HepG2 (cell line): ENCODE results near the gene CYP4F12. TPM values are rescaled to one million over a fixed set of nuclear protein-coding genes. Genes with fewer than 3 reads are reported as not detected.

Experiments used
- ATAC-seq: fragments of 200-7000 bp; cut with Tn5 transposase; 3 replicates; pipeline ENCODE4 v1.9.1; 2020; ENCODE audit warnings: mild to moderate bottlenecking, moderate library complexity
- BruUV-seq: library from RNA; stranded (reverse); fragments of 400-500 nt; replicated peaks from 2 replicates; lab custom pipeline; 2021; lab: Mats Ljungman, UMichigan
- CTCF ChIA-PET: fragments of 300-600 bp; formaldehyde crosslinking; extraction: SDS; loops from one replicate; lab custom pipeline; 2021; ENCODE audit warnings: low total read pairs, inconsistent platforms, low intra/inter-chr PET ratio; lab: Yijun Ruan, JAX
- POLR2A ChIA-PET: fragments of 350-600 bp; sonication (Branson Sonifier 250); formaldehyde crosslinking; loops from one replicate; lab custom pipeline; 2020; ENCODE audit warnings: antibody characterized with exemption, inconsistent platforms; lab: Yijun Ruan, JAX
- DNase-seq: peaks from one replicate; pipeline ENCODE4 v3.0.0-alpha.2; 2015; ENCODE audit warnings: low spot score
- FAIRE-seq: peaks from 3 replicates; lab custom pipeline; 2011; peaks lifted over from hg19 to GRCh38; lab: Jason Lieb, UNC
- H2AFZ ChIP-seq: one replicate; pipeline ENCODE4 v1.6.1; 2011; ENCODE audit warnings: low read length, inconsistent platforms
- H3K27ac ChIP-seq: fragments of 300-600 bp; 3 replicates; pipeline ENCODE4 v1.8.0; 2011; ENCODE audit warnings: mixed run types, mild to moderate bottlenecking, mixed read lengths, low read length, inconsistent platforms; ENCODE audit not compliant: insufficient read depth; ENCODE audit errors: extremely low read length
- H3K27me3 ChIP-seq, 2 experiments: fragments of 200-600 bp in 1 of 2; 2 replicates in 1 of 2; 3 replicates in 1 of 2; pipeline versions ENCODE4 v1.6.0 to v1.8.0; 2011; ENCODE audit warnings: low read length in 2 of 2, mild to moderate bottlenecking in 2 of 2, moderate library complexity in 2 of 2, inconsistent platforms in 1 of 2; ENCODE audit not compliant: insufficient read depth in 2 of 2, control insufficient read depth in 1 of 2
- H3K36me3 ChIP-seq, 2 experiments: fragments of 200-600 bp in 1 of 2; replicated peaks in 1 of 2; 2 replicates in 1 of 2; 3 replicates in 1 of 2; pipeline versions ENCODE4 v1.5.1 to v1.8.0; 2011; ENCODE audit warnings: low read length in 2 of 2, inconsistent platforms in 1 of 2; ENCODE audit not compliant: insufficient read depth in 2 of 2, control insufficient read depth in 1 of 2
- H3K4me1 ChIP-seq: 2 replicates; pipeline ENCODE4 v1.5.1; 2012; ENCODE audit warnings: low read length, inconsistent platforms; ENCODE audit not compliant: insufficient read depth
- H3K4me2 ChIP-seq: 2 replicates; pipeline ENCODE4 v1.6.0; 2011; ENCODE audit warnings: low read depth, low read length, inconsistent platforms
- H3K4me3 ChIP-seq, 3 experiments: fragments of 200-600 bp in 1 of 3; sonication (generic), shearing (Covaris generic) in 1 of 3; replicated peaks in 1 of 3; 2 replicates each; pipeline ENCODE4 v1.5.1; 2011 to 2016; ENCODE audit warnings: low read length in 3 of 3, inconsistent platforms in 2 of 3, low read depth in 2 of 3, mild to moderate bottlenecking in 2 of 3, control low read depth in 1 of 3, mixed read lengths in 1 of 3; ENCODE audit not compliant: insufficient read depth in 1 of 3
- H3K79me2 ChIP-seq: one replicate; pipeline ENCODE4 v1.6.1; 2011; ENCODE audit warnings: low read length, inconsistent platforms; ENCODE audit not compliant: insufficient read depth
- H3K9ac ChIP-seq: 2 replicates; pipeline ENCODE4 v1.6.0; 2011; ENCODE audit warnings: mild to moderate bottlenecking, low read depth, low read length, inconsistent platforms; ENCODE audit not compliant: insufficient read depth
- H3K9me3 ChIP-seq: 2 replicates; pipeline ENCODE4 v1.5.1; 2012; ENCODE audit warnings: mild to moderate bottlenecking, low read length
- H4K20me1 ChIP-seq: 2 replicates; pipeline ENCODE4 v1.6.0; 2011; ENCODE audit warnings: inconsistent platforms, mild to moderate bottlenecking, low read length, moderate library complexity; ENCODE audit not compliant: insufficient read depth
- GLI4 ChIP-seq: sonication (generic); formaldehyde crosslinking; IDR thresholded peaks from 2 replicates; pipeline ENCODE4 v1.5.1; 2020; ENCODE audit warnings: missing genetic modification reagents, mild to moderate bottlenecking, moderate library complexity, borderline replicate concordance
- KLF15 ChIP-seq: sonication (generic); formaldehyde crosslinking; IDR thresholded peaks from 2 replicates; pipeline ENCODE4 v1.8.1; 2023; ENCODE audit warnings: borderline replicate concordance, mild to moderate bottlenecking, inconsistent platforms, missing genetic modification reagents, mixed read lengths
- NCOA5 ChIP-seq: sonication (generic); formaldehyde crosslinking; IDR thresholded peaks from 2 replicates; pipeline ENCODE4 v1.4.0; 2020; ENCODE audit warnings: missing genetic modification reagents
- NR2F6 ChIP-seq, 2 experiments: IDR thresholded peaks; 2 replicates each; pipeline ENCODE4 v1.6.1; 2016; ENCODE audit warnings: antibody characterized with exemption in 1 of 2, mild to moderate bottlenecking in 1 of 2
- PAXIP1 ChIP-seq: sonication (generic); formaldehyde crosslinking; conservative IDR thresholded peaks from 2 replicates; pipeline ENCODE4 v1.4.0; 2020; ENCODE audit warnings: mild to moderate bottlenecking, missing genetic modification reagents, moderate library complexity
- REST ChIP-seq, 2 experiments: IDR thresholded peaks; 2 replicates each; pipeline ENCODE4 v1.6.1; 2011 to 2012; ENCODE audit warnings: low read length in 2 of 2, borderline replicate concordance in 1 of 2, low read depth in 1 of 2, mild to moderate bottlenecking in 1 of 2, moderate library complexity in 1 of 2
- RXRB ChIP-seq: IDR thresholded peaks from 2 replicates; pipeline ENCODE4 v1.6.1; 2016; ENCODE audit warnings: borderline replicate concordance, missing genetic modification reagents, missing compliant biosample characterization
- SATB2 ChIP-seq: sonication (generic); formaldehyde crosslinking; IDR thresholded peaks from 2 replicates; pipeline ENCODE4 v1.5.0; 2020; ENCODE audit warnings: missing genetic modification reagents
- SMAD1 ChIP-seq: sonication (generic); formaldehyde crosslinking; IDR thresholded peaks from 2 replicates; pipeline ENCODE4 v1.4.0; 2020; ENCODE audit warnings: missing genetic modification reagents, low read depth, mild to moderate bottlenecking, borderline replicate concordance
- ZGPAT ChIP-seq: IDR thresholded peaks from 2 replicates; pipeline ENCODE4 v1.6.1; 2016; ENCODE audit warnings: mild to moderate bottlenecking
- ZNF136 ChIP-seq: sonication (generic); formaldehyde crosslinking; IDR thresholded peaks from 2 replicates; pipeline ENCODE4 v1.8.1; 2022; ENCODE audit warnings: low read depth, mild to moderate bottlenecking, moderate library complexity, missing genetic modification reagents
- ZNF205 ChIP-seq: IDR thresholded peaks from 2 replicates; pipeline ENCODE4 v1.6.1; 2018; ENCODE audit warnings: missing biosample characterization, missing genetic modification reagents
- ZNF33B ChIP-seq: sonication (generic); formaldehyde crosslinking; IDR thresholded peaks from 2 replicates; pipeline ENCODE4 v1.5.1; 2020; ENCODE audit warnings: mild to moderate bottlenecking, missing genetic modification reagents
- ZNF567 ChIP-seq: sonication (generic); formaldehyde crosslinking; IDR thresholded peaks from 2 replicates; pipeline ENCODE4 v1.8.1; 2023; ENCODE audit warnings: mild to moderate bottlenecking, missing genetic modification reagents, borderline replicate concordance
- WGBS: methylation state at CpG from one replicate; pipeline ENCODE4 v1.1.6; 2017; ENCODE audit warnings: low lambda C conversion rate; 5-methylcytosine and 5-hydroxymethylcytosine counted together
- in situ Hi-C: cut with HindIII; loops from 2 replicates; pipeline ENCODE4 v1.10.0; 2017; ENCODE audit warnings: low pct_unique_long_range_greater_than_20kb; ENCODE audit not compliant: extremely low pct_ligation_motif_present
- intact Hi-C: fragments of 100-400 bp; cut with micrococcal nuclease; formaldehyde crosslinking; loops from one replicate; pipeline ENCODE4 v1.10.0; 2022; ENCODE audit not compliant: unreplicated experiment
- polyA plus RNA-seq, 8 experiments: library from polyadenylated mRNA; depleted of rRNA in 3 of 8; stranded (reverse) in 7 of 8; unstranded in 1 of 8; fragments of >200 nt; fragmentation: Illumina TruSeq in 4 of 8; extraction: Trizol in 4 of 8; gene quantifications; 2 replicates each; pipeline versions ENCODE4 v1.2.1 to v1.2.3, GENCODE V29; 2011 to 2016; ENCODE audit warnings: low read depth in 4 of 8, missing spikeins in 1 of 8, mixed read lengths in 1 of 8; ENCODE audit not compliant: insufficient read depth in 1 of 8
- total RNA-seq, 5 experiments: library from RNA; depleted of rRNA; stranded (reverse); fragments of >200 nt; fragmentation: Illumina TruSeq; extraction: Trizol; gene quantifications; 2 replicates each; pipeline ENCODE4 v1.2.3, GENCODE V29; 2016; ENCODE audit warnings: low read depth in 1 of 5

The CYP4F12 gene
- total and polyA plus RNA-seq, 2 of the 13 experiments (the other 11 are each of a cell fraction or from before 2014, with no cell fraction given), result 29.9 to 30.8 TPM

- TSS peak; percentile 71 for BruUV-seq
- Histone ChIP-seq H3K9me3 (no peaks in the 10 kb centered on the region), H3K4me3 (peak overlapping the region; percentile 52 to 70 (median 69)), H3K27me3 (no peaks in the 10 kb centered on the region), H4K20me1 (no peaks in the 10 kb centered on the region), H3K4me1 (peaks cover 46% of the 10 kb centered on the region), H3K79me2 (peaks cover 6% of the 10 kb centered on the region), H3K9ac (peak overlapping the region; percentile 51), H3K36me3 (peaks cover 0 to 2% of the 10 kb centered on the region in 2 experiments; a peak in 1 of 5 replicates), H3K4me2 (peak overlapping the region; percentile 93), H3K27ac (peak overlapping the region; percentile 92), H2AFZ (no peak overlapping the region)
- in situ Hi-C loops, result no loop called here
- ChIA-PET POLR2A (interaction anchor here (1.0 to 3.1 kb wide), 10 partner anchors 9 to 512 kb away, joined by 3 to 68 read pairs (median 6); partner anchors contain the start of genes CYP4F3 and FAM32A), CTCF (interaction anchor here (1.4 kb wide), 1 partner anchor 44 kb away, joined by 3 read pairs; no protein-coding TSS in a partner anchor)
- FAIRE-seq, result peak; percentile 94
- 0% methylated on average over 7 of the region's 9 CpGs for WGBS
- peak; percentile 97 for ATAC-seq
- intact Hi-C loops, result loop anchor here (2.0 to 5.0 kb wide), 2 partner anchors 32 to 41 kb away; partner anchors contain the start of gene CYP4F3
- DNase-seq, result peak; percentile 90
- TF ChIP-seq NR2F6 (IDR thresholded peaks at IDR 0.05), result peak; percentile 75
- peak; percentile 55; the same call in 1 of the 2 replicates for TF ChIP-seq NR2F6 (CRISPR knock-in tag; IDR thresholded peaks at IDR 0.05)
- TF ChIP-seq ZNF33B (CRISPR knock-in tag), result 0 out of 2 replicates have a peak, but pooled peaks have one; percentile 40
- no peak for TF ChIP-seq KLF15 (CRISPR knock-in tag)
- peak; percentile 33; the same call in 1 of the 2 replicates for TF ChIP-seq SMAD1 (CRISPR knock-in tag)
- peak; percentile 65; the same call in 1 of the 2 replicates for TF ChIP-seq RXRB (CRISPR knock-in tag)
- peak; percentile 90 for TF ChIP-seq PAXIP1 (CRISPR knock-in tag)
- TF ChIP-seq ZGPAT, result no peak
- TF ChIP-seq ZNF205 (CRISPR knock-in tag), result 0 out of 2 replicates have a peak, but pooled peaks have one; percentile 30
- TF ChIP-seq REST (IDR thresholded peaks at IDR 0.05; ENCODE audit: borderline replicate concordance in 1 of 2, low read depth in 1 of 2, low read length in 2 of 2), result 0 out of 4 replicates have a peak, but pooled peaks of 1 of the 2 experiments have one; percentile 41
- TF ChIP-seq ZNF567 (CRISPR knock-in tag), result 0 out of 2 replicates have a peak, but pooled peaks have one; percentile 32
- TF ChIP-seq ZNF136 (CRISPR knock-in tag), result peak; percentile 80; the same call in 1 of the 2 replicates
- TF ChIP-seq SATB2 (CRISPR knock-in tag), result no peak
- no peak for TF ChIP-seq NCOA5 (CRISPR knock-in tag)
- 0 out of 2 replicates have a peak, but pooled peaks have one; percentile 57 for TF ChIP-seq GLI4 (CRISPR knock-in tag)
Observed at GRCh38 chr19:15673176-15673654, 328 bp downstream of the CYP4F12 start.
